ENCODE measurements around the gene COL1A2. TPM values are rescaled to one million over a fixed set of nuclear protein-coding genes. Genes with fewer than 3 reads are reported as not detected.

The COL1A2 gene
- total RNA-seq, 1 experiment from 2014 or later = not detected

DNA sequence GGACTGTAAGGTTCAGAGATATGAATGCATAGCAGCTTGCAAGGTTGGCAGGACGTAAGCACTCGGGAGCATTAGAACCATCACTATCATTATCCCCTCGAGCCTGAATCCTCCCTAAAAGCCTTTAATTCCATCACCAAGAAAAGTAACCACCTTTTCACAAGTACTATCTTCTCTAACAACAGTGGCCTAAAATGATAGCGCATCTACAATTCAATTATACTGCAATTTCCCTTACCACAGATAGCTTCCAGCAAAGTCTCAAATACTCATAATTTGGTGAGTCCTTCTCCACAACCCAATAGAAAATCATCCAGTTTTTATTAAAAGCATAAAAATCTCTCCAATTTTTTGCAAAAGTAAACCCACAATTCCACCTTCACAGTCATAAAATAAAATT lies 42.0 kb downstream of the COL1A2 start:
- Mint-ChIP-seq H3K4me1 (ENCODE audit: low read depth, unreplicated experiment) (no peaks in the 10 kb centered on the region), H3K4me3 (ENCODE audit: low read depth, unreplicated experiment) (no peak overlapping the region), H3K9me3 (ENCODE audit: low read depth, unreplicated experiment) (no peaks in the 10 kb centered on the region), H3K36me3 (ENCODE audit: insufficient read depth, unreplicated experiment) (no peaks in the 10 kb centered on the region), H3K27me3 (ENCODE audit: unreplicated experiment) (no peaks in the 10 kb centered on the region), H3K27ac (ENCODE audit: unreplicated experiment) (no peak overlapping the region)
- no peak for DNase-seq
- no TSS peak for BruUV-seq (replicated peaks)
- intact Hi-C loops (cut with micrococcal nuclease; ENCODE audit: unreplicated experiment) = loop anchor here (1.0 kb wide), 1 partner anchor 147 kb away; no protein-coding TSS in a partner anchor
- TF ChIP-seq CTCF (IDR thresholded peaks at IDR 0.05; ENCODE audit: unreplicated experiment) = no peak
- CTCF ChIA-PET = interaction anchor here (0.6 to 1.6 kb wide), 3 partner anchors 8 to 801 kb away, joined by 4 to 5 read pairs (median 5); no protein-coding TSS in a partner anchor

DNA sequence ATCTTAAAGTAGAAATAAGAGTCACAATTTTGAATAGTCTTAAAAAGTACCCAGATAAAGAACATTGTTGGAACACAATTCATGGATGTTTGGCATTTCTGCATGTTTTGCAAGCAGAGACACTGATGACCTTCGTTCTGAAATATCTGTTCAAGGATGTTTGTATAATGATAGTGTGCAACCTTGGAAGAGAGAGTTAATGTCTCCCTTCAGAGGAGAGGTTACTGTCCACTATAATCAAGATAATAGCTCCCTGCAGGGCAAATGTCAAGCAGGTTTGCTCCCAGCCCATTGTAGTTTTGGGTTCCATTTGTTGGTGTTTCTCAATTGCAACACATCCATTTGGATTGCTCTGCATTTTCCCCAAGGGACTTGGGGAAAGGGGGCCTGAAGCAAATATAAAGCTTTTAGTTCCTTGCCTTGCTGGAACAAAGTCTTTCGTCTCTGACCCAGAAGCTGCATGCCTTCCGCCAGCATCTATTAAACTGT lies 45.2 kb downstream of the COL1A2 start:
- Mint-ChIP-seq H3K9me3 (ENCODE audit: low read depth, unreplicated experiment) (no peaks in the 10 kb centered on the region), H3K27ac (ENCODE audit: unreplicated experiment) (no peak overlapping the region), H3K27me3 (ENCODE audit: unreplicated experiment) (no peaks in the 10 kb centered on the region), H3K4me1 (ENCODE audit: low read depth, unreplicated experiment) (no peaks in the 10 kb centered on the region), H3K36me3 (ENCODE audit: insufficient read depth, unreplicated experiment) (no peaks in the 10 kb centered on the region), H3K4me3 (ENCODE audit: low read depth, unreplicated experiment) (no peak overlapping the region)
- DNase-seq = no peak
- intact Hi-C loops (cut with micrococcal nuclease; ENCODE audit: unreplicated experiment) = no loop called here
- BruUV-seq (replicated peaks) = no TSS peak
- CTCF ChIA-PET = interaction anchor here (1.0 kb wide), 1 partner anchor 151 kb away, joined by 4 read pairs; no protein-coding TSS in a partner anchor
- TF ChIP-seq CTCF (IDR thresholded peaks at IDR 0.05; ENCODE audit: unreplicated experiment) = no peak

GRCh38 chr7:94440451-94441039 lies 45.9 kb downstream of the COL1A2 start:
- H3K9me3 Mint-ChIP-seq (ENCODE audit: low read depth, unreplicated experiment) = no peaks in the 10 kb centered on the region
- peak; percentile 18 for DNase-seq
- H3K4me3 Mint-ChIP-seq (ENCODE audit: low read depth, unreplicated experiment) = no peak overlapping the region
- H3K4me1 Mint-ChIP-seq (ENCODE audit: low read depth, unreplicated experiment) = peaks cover 5% of the 10 kb centered on the region
- CTCF ChIA-PET = interaction anchor here (0.6 to 1.0 kb wide), 3 partner anchors 152 to 1089 kb away, joined by 4 read pairs; no protein-coding TSS in a partner anchor
- H3K36me3 Mint-ChIP-seq (ENCODE audit: insufficient read depth, unreplicated experiment) = no peaks in the 10 kb centered on the region
- H3K27me3 Mint-ChIP-seq (ENCODE audit: unreplicated experiment) = no peaks in the 10 kb centered on the region
- intact Hi-C loops (cut with micrococcal nuclease; ENCODE audit: unreplicated experiment) = loop anchor here (1.0 kb wide), 1 partner anchor 25 kb away; no protein-coding TSS in a partner anchor
- BruUV-seq (replicated peaks) = no TSS peak
- TF ChIP-seq CTCF (IDR thresholded peaks at IDR 0.05; ENCODE audit: unreplicated experiment) = no peak
- peak overlapping the region; percentile 21 for H3K27ac Mint-ChIP-seq (ENCODE audit: unreplicated experiment)

- intact Hi-C loops (cut with micrococcal nuclease; ENCODE audit: unreplicated experiment) = loop anchor here (1.0 kb wide), 1 partner anchor 24 kb away; no protein-coding TSS in a partner anchor
- BruUV-seq (replicated peaks) = no TSS peak
- no peak for DNase-seq
- H3K36me3 Mint-ChIP-seq (ENCODE audit: insufficient read depth, unreplicated experiment) = no peaks in the 10 kb centered on the region
- no peak overlapping the region for H3K4me3 Mint-ChIP-seq (ENCODE audit: low read depth, unreplicated experiment)
- no peak for TF ChIP-seq CTCF (IDR thresholded peaks at IDR 0.05; ENCODE audit: unreplicated experiment)
- no peak overlapping the region for H3K27ac Mint-ChIP-seq (ENCODE audit: unreplicated experiment)
- H3K27me3 Mint-ChIP-seq (ENCODE audit: unreplicated experiment) = no peaks in the 10 kb centered on the region
- no peaks in the 10 kb centered on the region for H3K9me3 Mint-ChIP-seq (ENCODE audit: low read depth, unreplicated experiment)
- CTCF ChIA-PET = interaction anchor here (0.6 to 1.0 kb wide), 3 partner anchors 152 to 1089 kb away, joined by 4 read pairs; no protein-coding TSS in a partner anchor
- H3K4me1 Mint-ChIP-seq (ENCODE audit: low read depth, unreplicated experiment) = peaks cover 9% of the 10 kb centered on the region
Measured at GRCh38 chr7:94441138-94441537, 46.4 kb downstream of the COL1A2 start.
